ENCODE results near the gene SPN.
"Not testable (repeated sequence)": the region's sequence is repeated elsewhere in the genome, so short reads cannot be mapped to it uniquely, and the experiment has no call there.

SPN gene

DNA sequence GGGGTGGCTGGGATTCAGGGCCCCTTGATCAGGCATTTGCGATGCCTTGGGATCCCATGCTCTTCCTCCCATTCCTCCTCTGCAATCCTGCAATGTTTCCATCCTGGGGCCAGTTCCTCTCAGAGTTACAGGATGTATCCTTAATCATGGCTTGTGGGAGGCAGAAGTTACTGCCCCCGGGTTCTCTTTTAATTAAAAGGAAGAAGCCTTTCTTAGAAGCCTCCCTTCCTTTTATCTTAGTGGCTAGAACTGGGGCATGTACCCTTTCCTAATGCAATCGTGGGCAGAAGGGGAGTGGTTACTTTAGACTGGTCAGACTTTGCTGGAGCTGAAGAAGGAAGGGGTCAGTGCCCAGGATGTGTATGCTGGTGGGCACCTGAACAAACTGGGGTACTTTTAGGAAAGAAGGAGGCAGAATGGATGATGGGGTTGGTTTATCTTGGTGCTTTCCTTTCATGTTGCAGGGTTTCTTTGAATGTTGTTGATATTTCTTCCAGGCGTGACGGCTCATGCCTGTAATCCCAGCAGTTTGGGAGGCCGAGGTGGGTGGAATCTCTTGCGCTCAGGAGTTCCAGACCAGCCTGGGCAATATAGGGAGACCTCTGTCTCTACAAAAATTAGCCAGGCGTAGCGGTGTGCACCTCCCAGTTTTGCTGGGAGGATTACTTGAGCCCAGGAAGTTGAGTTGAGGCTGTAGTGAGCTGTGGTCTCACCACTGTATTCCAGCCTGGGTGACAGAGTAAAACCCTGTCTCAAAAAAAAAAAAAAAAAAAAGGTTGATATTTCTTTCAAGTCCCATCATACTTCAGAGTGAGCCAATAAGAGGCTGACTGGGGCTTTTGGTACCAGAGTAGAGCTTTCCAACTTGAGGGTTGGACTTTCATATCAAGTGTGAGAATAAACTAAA is 13.2 kb upstream of the SPN start:
- no peak for FAIRE-seq

DNA sequence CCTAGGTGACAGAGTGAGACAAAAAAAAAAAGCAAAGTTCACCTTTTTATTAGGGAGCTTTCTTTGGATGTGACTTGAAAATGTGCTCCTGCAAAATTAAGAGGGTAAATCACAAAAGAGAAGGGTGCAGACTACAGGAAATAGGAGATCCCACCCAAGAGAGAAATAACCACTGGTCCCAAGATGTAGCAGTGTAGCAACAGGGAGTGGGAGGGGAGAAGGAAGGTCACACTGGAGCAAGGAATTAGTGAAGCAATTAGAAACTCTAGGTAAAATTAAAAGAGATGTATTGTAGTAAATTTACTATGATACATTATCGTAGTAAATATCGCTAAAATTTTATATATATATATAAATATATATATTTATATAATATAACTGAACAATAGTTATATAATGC is 12.3 kb upstream of the SPN start:
- FAIRE-seq: no peak

DNA sequence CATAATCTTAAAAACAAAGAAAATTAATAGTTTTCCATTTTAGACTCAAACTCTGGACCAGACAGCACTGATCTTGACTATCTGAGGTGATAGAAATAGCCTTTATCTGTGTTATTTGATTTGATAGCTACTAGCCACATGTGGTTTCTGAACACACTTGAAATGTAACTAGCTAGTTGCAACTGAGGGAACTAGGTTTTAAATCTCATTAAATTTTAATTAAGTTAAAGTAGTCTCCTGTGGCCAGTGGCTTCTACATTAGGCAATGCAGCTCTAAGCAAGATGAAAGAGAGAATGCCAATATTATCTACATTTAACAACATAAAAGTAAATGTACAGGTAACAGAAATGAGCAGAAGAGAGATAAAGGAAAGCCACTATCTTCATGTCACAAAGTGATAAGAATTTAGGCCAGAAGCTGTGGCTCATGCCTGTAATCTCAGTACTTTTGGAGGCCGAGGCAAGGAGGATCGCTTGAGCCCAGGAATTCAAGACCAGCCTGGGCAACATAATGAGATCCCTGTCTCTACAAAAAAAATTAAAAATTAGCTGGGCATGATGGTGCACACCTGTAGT is 11.2 kb upstream of the SPN start:
- no peak for FAIRE-seq

DNA sequence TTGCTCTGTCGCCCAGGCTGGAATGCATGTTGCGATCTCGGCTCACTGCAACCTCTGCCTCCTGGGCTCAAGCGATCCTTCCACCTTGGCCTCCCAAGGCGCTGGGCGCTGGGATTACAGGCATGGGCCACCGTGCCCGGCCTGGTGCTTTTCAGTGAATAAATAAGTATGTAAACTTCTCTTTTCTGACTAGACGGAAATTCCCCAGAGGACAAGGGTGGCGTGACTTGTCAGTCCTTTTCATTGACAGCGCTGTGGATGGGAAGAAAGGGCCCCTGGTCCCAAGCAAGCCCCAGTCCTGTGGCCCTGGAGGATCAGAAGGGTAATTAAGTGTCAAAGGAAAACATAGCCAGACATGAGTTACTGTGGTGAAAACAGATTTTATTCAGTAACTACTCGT is 9.6 kb upstream of the SPN start:
- FAIRE-seq: no peak

DNA sequence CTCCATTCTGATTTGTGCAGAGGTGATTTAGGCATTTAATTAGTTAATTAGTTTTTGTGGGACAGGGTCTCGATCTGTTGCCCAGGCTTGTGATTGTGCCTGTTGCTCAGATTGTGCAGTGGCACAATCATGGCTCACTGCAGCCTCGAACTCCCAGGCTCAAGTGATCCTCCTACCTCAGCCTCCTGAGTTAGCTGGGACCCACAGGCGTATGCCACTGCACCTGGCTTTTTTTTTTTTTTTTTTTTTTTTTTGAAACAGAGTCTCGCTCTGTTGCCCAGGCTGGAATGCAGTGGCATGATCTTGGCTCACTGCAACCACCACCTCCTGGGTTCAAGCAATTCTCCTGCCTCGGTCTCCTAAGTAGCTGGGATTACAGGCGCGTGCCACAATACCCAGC is 9.2 kb upstream of the SPN start:
- not testable (repeated sequence) for FAIRE-seq

DNA sequence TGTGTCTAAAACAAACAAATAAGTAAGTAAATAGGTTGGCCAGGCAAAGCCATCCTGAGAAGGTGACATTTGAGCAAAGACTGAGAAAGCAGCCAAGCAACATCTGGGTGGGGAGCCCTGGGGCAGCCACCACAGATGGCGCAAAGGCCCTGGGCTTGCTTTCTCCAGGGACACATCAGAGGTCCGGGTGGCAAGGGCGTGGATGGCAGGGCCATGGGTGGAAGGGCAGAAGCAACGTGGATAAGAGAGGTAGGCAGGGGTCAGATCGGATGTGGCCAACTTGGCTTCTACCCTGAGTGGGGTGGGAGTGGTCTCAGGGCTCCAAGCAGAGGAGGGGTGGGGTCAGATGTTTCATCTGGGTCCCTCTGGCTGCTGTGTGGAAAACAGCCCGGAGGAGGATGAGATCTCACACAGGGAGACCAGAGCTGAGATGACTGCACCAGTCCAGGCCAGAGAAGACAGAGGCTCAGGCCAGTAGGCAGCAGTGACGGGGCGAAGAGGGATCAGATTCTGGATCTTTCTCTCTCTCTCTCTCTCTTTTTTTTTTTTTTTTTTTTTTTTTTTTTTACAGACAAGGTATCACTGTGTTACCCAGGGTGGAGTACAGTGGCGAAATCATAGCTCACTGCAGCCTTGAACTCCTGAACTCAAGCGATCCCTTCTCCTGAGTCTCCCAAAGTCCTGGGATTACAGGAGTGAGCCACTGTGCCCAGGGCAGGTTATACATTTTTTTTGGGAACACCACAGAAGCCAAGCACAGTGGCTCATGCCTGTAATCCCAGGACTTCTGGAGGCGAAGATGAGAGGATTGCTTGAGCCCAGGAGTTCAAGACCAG is 6.1 kb upstream of the SPN start:
- FAIRE-seq: no peak

DNA sequence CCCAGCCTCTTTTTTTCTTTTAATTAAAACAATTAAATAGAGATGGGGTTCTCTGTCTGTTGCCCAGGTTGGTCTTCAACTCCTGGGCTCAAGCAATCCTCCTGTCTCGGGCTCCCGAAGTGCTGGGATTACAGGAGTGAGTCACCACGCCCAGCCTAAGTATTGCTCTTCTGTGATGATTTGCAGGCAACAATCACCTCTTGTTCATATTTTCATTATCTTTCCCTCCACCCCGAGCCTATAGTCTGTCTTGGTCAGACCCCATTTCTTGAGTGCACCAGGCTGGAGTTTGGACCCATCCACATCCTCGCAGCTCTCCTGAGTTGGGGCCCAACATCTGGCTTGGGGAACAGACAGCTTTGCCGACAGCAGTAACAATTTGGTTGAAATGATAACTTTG is 4.3 kb upstream of the SPN start:
- FAIRE-seq: no peak

DNA sequence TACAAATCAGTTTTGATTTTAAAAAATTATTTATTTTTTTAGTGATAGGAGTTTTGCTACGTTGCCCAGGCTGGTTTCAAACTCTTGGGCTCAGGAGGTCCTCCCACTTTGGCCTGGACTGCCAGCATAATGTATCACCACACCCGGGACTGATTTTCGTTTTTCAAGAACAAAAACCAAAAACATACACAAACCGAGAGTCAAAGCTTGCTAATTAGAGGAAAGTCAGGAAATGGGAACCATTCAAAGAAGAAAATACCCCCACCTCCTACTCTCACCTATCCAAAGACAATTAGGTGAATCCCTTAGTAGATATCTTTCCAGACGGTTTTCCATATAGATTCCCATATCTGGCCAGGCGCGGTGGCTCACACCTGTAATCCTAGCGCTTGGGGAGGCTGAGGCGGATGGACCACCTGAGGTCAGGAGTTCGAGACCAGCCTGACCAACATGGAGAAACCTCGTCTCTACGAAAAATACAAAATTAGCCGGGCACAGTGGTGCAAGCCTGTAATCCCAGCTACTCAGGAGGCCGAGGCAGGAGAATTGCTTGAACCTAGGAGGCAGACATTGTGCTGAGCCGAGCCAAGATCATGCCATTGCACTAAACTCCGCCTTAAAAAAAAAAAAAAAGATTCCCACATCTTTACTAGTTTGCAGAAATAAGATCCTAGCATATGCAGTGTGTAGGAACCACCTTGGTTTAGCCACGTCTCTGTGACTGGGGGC is 883 bp upstream of the SPN start:
- FAIRE-seq: no peak

DNA sequence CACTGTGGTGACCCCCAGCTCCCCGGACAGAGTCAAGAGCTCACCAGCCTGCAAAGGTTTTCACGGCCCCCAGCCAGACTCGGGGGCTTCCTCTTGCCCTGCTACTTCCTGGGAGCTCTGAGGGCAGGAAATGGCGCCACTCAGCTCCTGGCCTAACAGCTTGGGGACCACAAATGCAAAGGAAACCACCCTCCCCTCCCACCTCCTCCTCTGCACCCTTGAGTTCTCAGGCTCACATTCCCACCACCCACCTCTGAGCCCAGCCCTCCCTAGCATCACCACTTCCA is 375 bp upstream of the SPN start:
- FAIRE-seq: no peak

DNA sequence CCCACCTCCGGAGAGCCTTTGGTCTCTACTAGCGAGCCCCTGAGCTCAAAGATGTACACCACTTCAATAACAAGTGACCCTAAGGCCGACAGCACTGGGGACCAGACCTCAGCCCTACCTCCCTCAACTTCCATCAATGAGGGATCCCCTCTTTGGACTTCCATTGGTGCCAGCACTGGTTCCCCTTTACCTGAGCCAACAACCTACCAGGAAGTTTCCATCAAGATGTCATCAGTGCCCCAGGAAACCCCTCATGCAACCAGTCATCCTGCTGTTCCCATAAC is 702 bp downstream of the SPN start:
- no peak for FAIRE-seq

DNA sequence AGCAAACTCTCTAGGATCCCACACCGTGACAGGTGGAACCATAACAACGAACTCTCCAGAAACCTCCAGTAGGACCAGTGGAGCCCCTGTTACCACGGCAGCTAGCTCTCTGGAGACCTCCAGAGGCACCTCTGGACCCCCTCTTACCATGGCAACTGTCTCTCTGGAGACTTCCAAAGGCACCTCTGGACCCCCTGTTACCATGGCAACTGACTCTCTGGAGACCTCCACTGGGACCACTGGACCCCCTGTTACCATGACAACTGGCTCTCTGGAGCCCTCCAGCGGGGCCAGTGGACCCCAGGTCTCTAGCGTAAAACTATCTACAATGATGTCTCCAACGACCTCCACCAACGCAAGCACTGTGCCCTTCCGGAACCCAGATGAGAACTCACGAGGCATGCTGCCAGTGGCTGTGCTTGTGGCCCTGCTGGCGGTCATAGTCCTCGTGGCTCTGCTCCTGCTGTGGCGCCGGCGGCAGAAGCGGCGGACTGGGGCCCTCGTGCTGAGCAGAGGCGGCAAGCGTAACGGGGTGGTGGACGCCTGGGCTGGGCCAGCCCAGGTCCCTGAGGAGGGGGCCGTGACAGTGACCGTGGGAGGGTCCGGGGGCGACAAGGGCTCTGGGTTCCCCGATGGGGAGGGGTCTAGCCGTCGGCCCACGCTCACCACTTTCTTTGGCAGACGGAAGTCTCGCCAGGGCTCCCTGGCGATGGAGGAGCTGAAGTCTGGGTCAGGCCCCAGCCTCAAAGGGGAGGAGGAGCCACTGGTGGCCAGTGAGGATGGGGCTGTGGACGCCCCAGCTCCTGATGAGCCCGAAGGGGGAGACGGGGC is 1.3 kb downstream of the SPN start:
- no peak for FAIRE-seq

DNA sequence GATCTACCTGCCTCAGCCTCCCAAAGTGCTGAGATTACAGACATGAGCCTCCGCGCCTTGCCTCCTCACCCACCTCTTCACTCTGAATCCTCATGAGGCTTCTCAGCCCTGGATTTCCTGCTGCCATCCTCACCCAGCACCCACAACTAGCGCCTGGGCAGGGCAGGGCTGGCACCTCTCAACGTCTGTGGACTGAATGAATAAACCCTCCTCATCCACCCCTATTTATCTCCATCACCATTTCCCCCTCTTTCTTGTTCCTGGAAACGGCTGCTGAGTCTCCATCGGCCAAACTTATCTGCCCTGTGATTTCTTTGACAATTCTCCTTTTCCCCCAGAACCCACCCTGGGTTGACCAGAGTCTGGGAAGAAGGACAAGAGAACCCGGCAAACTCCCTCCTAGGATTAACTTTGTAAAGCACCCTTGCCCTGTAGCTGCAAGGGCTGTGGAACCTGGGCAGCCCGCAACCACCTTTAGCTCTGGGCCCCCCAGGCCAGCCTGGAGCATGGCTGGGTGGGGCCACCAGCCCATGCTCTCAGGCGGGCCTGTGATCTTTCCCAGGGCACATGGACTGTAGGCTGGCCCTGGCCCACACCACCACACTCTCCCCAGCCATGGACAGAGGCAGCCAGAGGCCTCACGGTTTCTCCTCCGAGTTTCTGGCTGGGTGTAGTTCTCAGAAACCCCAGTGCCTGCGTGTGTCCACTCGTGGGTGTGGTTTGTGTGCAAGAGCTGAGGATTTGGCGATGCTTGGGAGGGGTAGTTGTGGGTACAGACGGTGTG is 2.4 kb downstream of the SPN start:
- no peak for FAIRE-seq

DNA sequence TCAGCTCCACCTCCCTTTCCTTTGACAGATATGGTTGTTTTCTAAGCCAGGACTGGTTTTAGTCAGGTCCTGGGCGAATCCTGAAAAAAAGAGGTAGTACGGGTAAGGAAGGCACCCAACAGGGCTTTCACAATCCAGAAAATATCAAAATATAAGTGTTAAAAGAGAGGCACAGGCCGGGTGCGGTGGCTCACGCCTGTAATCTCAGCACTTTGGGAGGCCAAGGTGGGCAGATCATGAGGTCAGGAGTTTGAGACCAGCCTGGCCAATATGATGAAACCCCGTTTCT is 4.2 kb downstream of the SPN start:
- FAIRE-seq: not testable (repeated sequence)

DNA sequence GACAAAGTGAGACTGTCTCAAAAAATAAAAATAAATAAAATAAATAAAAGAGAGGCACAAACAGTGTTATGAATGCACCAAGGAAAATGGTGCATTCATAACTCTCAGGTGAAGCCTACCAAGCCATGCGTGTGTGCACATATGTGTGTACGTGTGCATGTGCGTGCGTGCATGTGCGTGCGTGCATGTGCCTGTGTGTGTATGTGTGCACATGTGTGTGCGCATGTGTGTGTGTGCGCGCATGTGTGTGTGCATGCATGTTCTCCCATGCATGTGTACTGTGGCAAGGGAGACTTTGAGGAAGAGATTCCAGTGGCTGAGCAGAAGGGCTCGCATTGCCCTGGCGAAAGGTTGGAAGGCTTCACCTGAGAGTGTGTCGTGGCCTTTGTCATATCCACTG is 4.7 kb downstream of the SPN start:
- no peak for FAIRE-seq

DNA sequence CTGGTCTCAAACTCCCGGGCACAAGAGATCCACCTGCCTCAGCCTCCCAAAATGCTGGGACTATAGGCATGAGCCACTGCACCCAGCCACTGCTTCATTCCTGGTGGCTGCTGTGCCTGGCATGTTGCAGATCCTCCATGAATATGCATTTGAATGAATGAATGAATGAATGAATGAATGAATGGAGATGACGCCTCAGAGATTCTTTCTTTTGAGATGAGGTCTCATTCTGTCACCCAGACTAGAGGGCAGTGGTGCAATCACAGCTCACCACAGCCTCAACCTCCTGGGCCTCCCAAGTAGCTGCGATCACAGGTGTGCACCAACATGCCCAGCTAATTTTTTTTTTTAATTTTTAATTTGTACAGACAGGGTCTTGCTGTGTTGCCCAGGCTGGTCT is 5.2 kb downstream of the SPN start:
- FAIRE-seq: no peak

DNA sequence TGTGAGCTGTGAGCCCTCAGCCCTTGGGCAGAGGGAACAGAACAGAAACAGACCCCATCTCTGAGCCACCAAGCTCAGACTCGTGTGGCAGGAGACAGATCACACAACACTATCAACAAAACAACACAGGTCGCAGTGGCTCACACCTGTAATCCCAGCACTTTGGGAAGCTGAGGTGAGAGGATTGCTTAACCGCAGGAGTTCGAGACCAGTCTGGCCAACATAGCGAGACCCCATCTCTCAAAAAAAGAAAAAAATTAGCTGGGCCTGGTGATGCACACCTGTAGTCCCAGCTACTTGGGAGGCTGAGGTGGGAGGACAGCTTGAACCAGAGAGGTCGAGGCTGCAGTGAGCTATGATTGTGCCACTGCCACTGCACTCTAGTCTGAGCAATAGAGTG is 10.5 kb downstream of the SPN start:
- FAIRE-seq: no peak

DNA sequence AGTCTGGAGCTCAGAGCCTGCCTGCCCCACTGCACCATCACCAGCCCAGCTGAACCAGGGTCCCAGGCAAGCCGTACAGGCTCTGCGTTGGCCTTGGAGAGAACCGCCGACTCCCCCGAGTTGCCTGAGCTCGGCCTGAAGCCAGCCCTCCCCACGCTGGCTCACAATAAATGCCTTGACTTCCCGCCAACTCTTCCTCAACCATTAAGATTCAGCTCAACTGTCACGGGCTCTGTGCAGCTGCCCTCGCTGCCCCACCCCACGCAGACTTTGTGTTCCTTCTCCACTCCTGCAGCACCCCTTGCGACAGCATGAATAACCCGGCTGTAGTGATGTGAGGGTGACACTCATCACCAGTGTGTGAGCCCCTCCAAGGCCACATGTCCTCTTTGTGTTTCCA is 11.1 kb downstream of the SPN start:
- FAIRE-seq: no peak

DNA sequence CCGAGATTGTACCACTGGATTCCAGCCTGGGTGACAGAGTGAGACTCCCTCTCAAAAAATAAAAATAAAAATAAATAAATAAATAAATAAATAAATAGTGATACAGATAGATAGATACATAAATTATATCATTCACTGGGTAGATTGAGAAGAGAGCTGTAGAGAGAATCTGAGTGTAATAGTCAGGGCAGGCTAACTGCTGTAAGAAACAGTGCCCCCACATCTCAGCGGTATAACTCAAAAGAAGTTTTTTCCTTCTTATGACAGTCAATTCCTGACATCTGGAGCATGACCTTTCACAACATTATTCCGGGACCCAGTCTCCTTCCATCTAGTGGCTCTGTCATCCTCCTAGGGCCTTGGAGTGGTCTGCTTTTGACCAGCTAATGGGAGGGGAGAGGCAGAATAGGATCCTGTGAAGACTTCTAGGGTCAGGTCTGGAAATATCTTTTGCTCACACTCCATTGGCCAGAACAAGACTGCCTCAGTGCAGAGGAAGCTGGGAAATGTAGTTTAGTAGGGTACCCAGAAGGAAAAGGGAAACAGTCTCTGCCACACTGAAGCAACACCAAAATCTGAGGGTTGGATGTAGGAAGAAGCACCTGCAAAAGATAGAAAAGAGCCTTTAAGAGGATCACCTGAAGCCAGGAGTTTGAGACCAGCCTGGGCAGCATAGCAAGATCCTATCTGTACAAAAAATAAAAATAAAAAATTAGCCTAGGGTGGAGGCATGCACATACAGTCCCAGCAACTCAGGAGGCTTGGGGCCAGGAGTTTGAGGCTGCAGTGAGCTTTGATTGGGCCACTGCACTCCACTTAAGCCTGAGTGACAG is 13.0 kb downstream of the SPN start:
- FAIRE-seq: peak; percentile 63

DNA sequence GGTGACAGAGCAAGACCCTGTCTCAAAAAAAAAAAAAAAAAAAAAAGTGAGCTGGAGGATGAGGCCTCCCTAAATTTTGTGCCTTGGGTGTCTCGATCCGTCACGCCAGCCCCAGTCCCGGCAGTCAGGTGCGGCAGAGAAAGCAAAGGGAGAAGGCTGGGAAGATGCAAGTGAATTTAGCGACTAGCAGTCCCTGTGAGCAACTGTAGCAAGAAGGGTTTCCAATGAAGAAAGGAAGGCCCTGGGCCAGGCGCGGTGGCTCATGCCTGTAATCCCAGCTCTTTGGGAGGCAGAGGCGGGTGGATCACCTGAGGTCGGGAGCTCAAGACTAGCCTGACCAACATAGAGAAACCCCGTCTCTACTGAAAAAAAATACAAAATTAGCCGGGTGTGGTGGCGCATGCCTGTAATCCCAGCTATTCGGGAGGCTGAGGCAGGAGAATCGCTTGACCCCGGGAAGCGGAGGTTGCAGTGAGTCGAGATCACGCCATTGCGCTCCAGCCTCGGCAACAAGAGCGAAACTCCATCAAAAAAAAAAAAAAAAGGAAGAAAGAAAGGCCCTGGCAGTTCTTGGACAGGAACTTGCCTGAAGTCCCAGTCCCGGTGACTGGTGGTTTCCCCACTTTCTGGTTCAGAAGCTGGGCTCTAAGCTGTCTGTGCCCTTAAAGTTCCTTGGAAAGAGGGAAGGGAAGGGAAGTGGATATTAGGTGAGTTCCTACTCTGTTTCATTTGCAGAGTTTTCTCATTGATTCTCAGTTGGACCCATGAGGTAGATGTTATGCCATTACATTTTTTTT is 14.1 kb downstream of the SPN start:
- FAIRE-seq: no peak

DNA sequence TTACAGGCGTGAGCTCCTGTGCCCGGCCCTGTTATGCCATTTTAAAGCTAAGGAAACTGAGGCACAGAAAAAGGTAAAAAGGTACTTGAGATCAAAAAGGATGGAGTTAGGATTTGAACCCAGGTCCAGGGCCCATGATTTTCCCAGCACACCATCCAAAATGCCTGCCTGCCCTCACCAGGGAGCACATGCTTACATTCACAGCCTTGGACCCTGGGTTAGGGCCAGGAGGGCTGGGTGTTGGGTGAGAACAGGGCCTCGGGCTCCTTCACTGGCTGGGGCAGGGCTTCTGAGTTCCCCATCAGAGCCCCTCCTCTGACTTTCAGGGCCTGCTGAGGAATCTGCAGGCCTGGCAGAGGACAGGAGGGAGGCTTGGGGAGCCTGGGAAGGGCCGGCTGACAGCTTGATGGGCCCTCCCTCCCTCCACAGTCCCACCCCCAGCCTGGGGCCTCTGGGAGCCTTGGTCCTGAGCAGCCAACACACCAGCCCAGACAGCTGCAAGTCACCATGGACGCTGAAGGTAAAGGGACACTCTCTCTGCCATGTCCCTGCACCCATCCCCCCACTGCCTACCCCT is 15.7 kb downstream of the SPN start, which contains the start of gene QPRT:
Gene QPRT (plus strand): TSS at position 490 of the 577 bp plus-strand sequence. CDS start 18 bp downstream, at position 508.
- no peak for FAIRE-seq
